Neural progenitor cell (in vitro differentiated cells): Measurements from ENCODE around the gene TMIE. TPM values are rescaled to one million over a fixed set of nuclear protein-coding genes. Genes with fewer than 3 reads are reported as not detected.

ENCODE experiments used
- DNase-seq: peaks from one replicate; pipeline ENCODE4 v3.0.0-alpha.2; 2016; ENCODE audit warnings: low spot score
- H2AFZ ChIP-seq: fragments of 200-600 bp; sonication (generic); replicated peaks from 2 replicates; pipeline ENCODE4 v1.6.1; 2016; ENCODE audit warnings: antibody characterized with exemption
- H3F3A ChIP-seq: fragments of 200-600 bp; sonication (generic); 2 replicates; pipeline ENCODE4 v1.6.1; 2016; ENCODE audit warnings: antibody characterized with exemption, low read depth
- H3K27ac ChIP-seq: fragments of 200-600 bp; sonication (generic); 2 replicates; pipeline ENCODE4 v1.5.1; 2016; ENCODE audit warnings: mild to moderate bottlenecking
- H3K27me3 ChIP-seq: fragments of 200-600 bp; sonication (generic); 2 replicates; pipeline ENCODE4 v1.6.1; 2016; ENCODE audit warnings: mild to moderate bottlenecking, moderate library complexity
- H3K36me3 ChIP-seq: fragments of 200-600 bp; sonication (generic); 2 replicates; pipeline ENCODE4 v1.5.1; 2016
- H3K4me1 ChIP-seq: fragments of 200-600 bp; sonication (generic); 2 replicates; pipeline ENCODE4 v1.6.1; 2016; ENCODE audit warnings: mixed run types
- H3K4me2 ChIP-seq: fragments of 200-600 bp; sonication (generic); 2 replicates; pipeline ENCODE4 v1.6.1; 2016
- H3K4me3 ChIP-seq: fragments of 200-600 bp; sonication (generic); 2 replicates; pipeline ENCODE4 v1.5.1; 2016
- H3K79me2 ChIP-seq: fragments of 200-600 bp; sonication (generic); 2 replicates; pipeline ENCODE4 v1.6.1; 2016; ENCODE audit warnings: low read depth
- H3K9ac ChIP-seq: fragments of 200-600 bp; sonication (generic); 2 replicates; pipeline ENCODE4 v1.6.1; 2016
- H3K9me3 ChIP-seq: fragments of 200-600 bp; sonication (generic); 2 replicates; pipeline ENCODE4 v1.5.1; 2016; ENCODE audit warnings: low read depth
- H4K20me1 ChIP-seq: fragments of 200-600 bp; sonication (generic); 2 replicates; pipeline ENCODE4 v1.6.1; 2016; ENCODE audit warnings: low read depth
- H3K27ac Mint-ChIP-seq: 3 replicates; pipeline ENCODE4 v1.8.0; 2021; ENCODE audit warnings: mixed read lengths
- H3K27me3 Mint-ChIP-seq: 2 replicates; pipeline ENCODE4 v1.8.0; 2022; ENCODE audit warnings: low read depth, mild to moderate bottlenecking, inconsistent platforms, moderate library complexity, mixed read lengths; ENCODE audit not compliant: insufficient read depth
- H3K36me3 Mint-ChIP-seq: 3 replicates; pipeline ENCODE4 v1.8.0; 2021; ENCODE audit warnings: mixed read lengths
- H3K4me1 Mint-ChIP-seq: 3 replicates; pipeline ENCODE4 v1.8.0; 2021; ENCODE audit warnings: mixed read lengths
- H3K4me3 Mint-ChIP-seq: 3 replicates; pipeline ENCODE4 v1.8.0; 2021; ENCODE audit warnings: mild to moderate bottlenecking, moderate library complexity, mixed read lengths
- H3K9me3 Mint-ChIP-seq: 3 replicates; pipeline ENCODE4 v1.8.0; 2020; ENCODE audit warnings: mixed read lengths
- CTCF ChIP-seq: fragments of 200-600 bp; sonication (generic); IDR thresholded peaks from 2 replicates; pipeline ENCODE4 v1.5.1; 2017; ENCODE audit warnings: antibody characterized with exemption, mild to moderate bottlenecking
- EZH2 ChIP-seq: fragments of 200-600 bp; sonication (generic); IDR thresholded peaks from 2 replicates; pipeline ENCODE4 v1.6.1; 2017; ENCODE audit warnings: antibody characterized with exemption, mild to moderate bottlenecking, moderate library complexity
- EZH2phosphoT487 ChIP-seq: fragments of 200-600 bp; sonication (generic); IDR thresholded peaks from 2 replicates; pipeline ENCODE4 v1.6.1; 2017; ENCODE audit warnings: antibody characterized with exemption
- total RNA-seq: library from RNA; depleted of rRNA; stranded (reverse); fragments of >200 nt; gene quantifications from 2 replicates; pipeline ENCODE4 v1.2.3, GENCODE V29; 2015; ENCODE audit warnings: low replicate concordance

TMIE gene
- total RNA-seq, 1 donor from 2014 or later: not detected

- no peak overlapping the region for H3K27ac ChIP-seq
- H3K27ac Mint-ChIP-seq: no peak overlapping the region
Observed at GRCh38 chr3:46705751-46706552, 4.8 kb downstream of the TMIE start.

DNA sequence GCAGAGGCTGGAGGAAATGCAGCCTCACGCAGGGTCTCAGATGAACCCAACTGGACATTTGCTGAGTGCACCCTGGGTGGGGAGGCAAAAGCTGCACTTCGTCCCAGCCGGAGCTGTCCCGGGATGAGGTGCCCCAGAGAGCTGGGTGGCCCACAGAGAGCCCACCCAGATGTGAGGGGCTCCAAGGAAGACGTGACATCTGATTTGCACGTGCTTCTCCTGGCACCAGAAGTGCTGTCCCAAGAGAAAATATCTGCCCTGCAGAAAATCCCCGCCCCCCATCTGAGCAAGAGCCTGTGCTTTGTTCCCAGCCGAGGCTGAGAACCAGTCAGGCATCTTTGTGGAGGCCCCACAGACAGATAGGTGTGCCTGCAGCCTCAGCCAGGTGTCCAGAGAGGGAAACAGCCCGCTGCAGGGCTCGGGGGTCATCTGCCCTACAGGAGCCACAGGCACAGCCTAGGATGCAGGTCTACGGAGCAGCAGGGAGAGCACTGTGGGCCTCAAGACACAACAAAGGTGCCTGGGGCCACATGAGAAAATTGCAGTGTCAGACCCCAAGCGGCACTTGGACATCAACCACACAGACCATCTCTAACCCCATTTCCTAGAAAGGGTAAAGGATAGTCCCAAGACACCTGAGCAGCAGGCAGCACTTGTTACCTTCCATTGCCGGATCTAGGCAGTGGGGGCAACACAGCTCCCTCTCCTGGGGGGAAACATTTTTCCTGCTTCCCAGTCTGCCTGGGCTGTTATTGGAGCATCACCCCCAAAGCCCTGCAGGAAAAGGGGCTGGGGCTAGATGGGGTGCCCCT lies 5.8 kb downstream of the TMIE start:
- Mint-ChIP-seq H3K36me3 (no peaks in the 10 kb centered on the region), H3K27me3 (peaks cover 8% of the 10 kb centered on the region), H3K9me3 (no peaks in the 10 kb centered on the region), H3K27ac (no peak overlapping the region), H3K4me1 (peaks cover 12% of the 10 kb centered on the region), H3K4me3 (no peak overlapping the region)
- H2AFZ ChIP-seq: no peak overlapping the region
- peaks cover 3% of the 10 kb centered on the region for H4K20me1 ChIP-seq
- H3K27ac ChIP-seq: no peak overlapping the region
- TF ChIP-seq CTCF (no peak), EZH2 (no peak), EZH2phosphoT487 (no peak)
- H3K27me3 ChIP-seq: peaks cover 21% of the 10 kb centered on the region
- H3K4me1 ChIP-seq: no peaks in the 10 kb centered on the region
- H3K36me3 ChIP-seq: no peaks in the 10 kb centered on the region
- no peak overlapping the region for H3K9ac ChIP-seq
- no peak overlapping the region for H3K4me3 ChIP-seq
- no peak for DNase-seq
- H3K79me2 ChIP-seq: no peaks in the 10 kb centered on the region
- no peak overlapping the region for H3K4me2 ChIP-seq
- H3K9me3 ChIP-seq: no peaks in the 10 kb centered on the region
- no peaks in the 10 kb centered on the region for H3F3A ChIP-seq

More at GRCh38 chr3:46705751-46706552, 4.8 kb downstream of the TMIE start:
- H3K4me3 ChIP-seq: no peak overlapping the region
- H3K36me3 Mint-ChIP-seq: no peaks in the 10 kb centered on the region
- H3K27me3 Mint-ChIP-seq: peaks cover 10% of the 10 kb centered on the region
- peaks cover 3% of the 10 kb centered on the region for H4K20me1 ChIP-seq
- TF ChIP-seq CTCF: no peak
- no peak for TF ChIP-seq EZH2
- no peak for TF ChIP-seq EZH2phosphoT487
- H3K4me1 Mint-ChIP-seq: peaks cover 16% of the 10 kb centered on the region
- H2AFZ ChIP-seq: no peak overlapping the region
- H3K79me2 ChIP-seq: no peaks in the 10 kb centered on the region
- no peak overlapping the region for H3K4me2 ChIP-seq
- peaks cover 2% of the 10 kb centered on the region for H3K4me1 ChIP-seq
- peaks cover 31% of the 10 kb centered on the region for H3K27me3 ChIP-seq
- H3K9me3 ChIP-seq: no peaks in the 10 kb centered on the region
- no peaks in the 10 kb centered on the region for H3F3A ChIP-seq
- H3K36me3 ChIP-seq: no peaks in the 10 kb centered on the region
- H3K4me3 Mint-ChIP-seq: no peak overlapping the region
- H3K9me3 Mint-ChIP-seq: no peaks in the 10 kb centered on the region
- no peak overlapping the region for H3K9ac ChIP-seq
- no peak for DNase-seq

GRCh38 chr3:46707601-46708011 lies 6.4 kb downstream of the TMIE start:
- H3K4me1 Mint-ChIP-seq: peaks cover 10% of the 10 kb centered on the region

More at GRCh38 chr3:46707601-46708011, 6.4 kb downstream of the TMIE start:
- no peak overlapping the region for H3K9ac ChIP-seq
- no peaks in the 10 kb centered on the region for H3F3A ChIP-seq
- peaks cover 15% of the 10 kb centered on the region for H3K27me3 ChIP-seq
- H3K4me1 ChIP-seq: no peaks in the 10 kb centered on the region
- no peaks in the 10 kb centered on the region for H3K36me3 ChIP-seq
- no peaks in the 10 kb centered on the region for H3K36me3 Mint-ChIP-seq
- H3K9me3 Mint-ChIP-seq: no peaks in the 10 kb centered on the region
- no peaks in the 10 kb centered on the region for H3K9me3 ChIP-seq
- H3K27ac Mint-ChIP-seq: no peak overlapping the region
- no peak overlapping the region for H3K27ac ChIP-seq
- no peaks in the 10 kb centered on the region for H3K79me2 ChIP-seq
- DNase-seq: no peak
- no peak for TF ChIP-seq EZH2phosphoT487
- TF ChIP-seq EZH2: no peak
- no peak for TF ChIP-seq CTCF
- H3K4me3 Mint-ChIP-seq: no peak overlapping the region
- H3K4me2 ChIP-seq: no peak overlapping the region
- H3K4me3 ChIP-seq: no peak overlapping the region
- no peak overlapping the region for H2AFZ ChIP-seq
- H3K27me3 Mint-ChIP-seq: peaks cover 3% of the 10 kb centered on the region
- H4K20me1 ChIP-seq: peaks cover 3% of the 10 kb centered on the region
